GM21825 (cell line): Measurements from ENCODE around the gene PPP1R12C.
A peak's percentile ranks its signal among the peaks of the same experiment; 100 is the strongest.
"Not testable (repeated sequence)": the region's sequence is repeated elsewhere in the genome, so short reads cannot be mapped to it uniquely, and the experiment has no call there.

Source experiments
- ATAC-seq: cut with Tn5 transposase; IDR thresholded peaks from one replicate; pipeline ENCODE4 v1.9.1; 2021; ENCODE audit warnings: mild to moderate bottlenecking, moderate library complexity; ENCODE audit not compliant: unreplicated experiment

The PPP1R12C gene

DNA sequence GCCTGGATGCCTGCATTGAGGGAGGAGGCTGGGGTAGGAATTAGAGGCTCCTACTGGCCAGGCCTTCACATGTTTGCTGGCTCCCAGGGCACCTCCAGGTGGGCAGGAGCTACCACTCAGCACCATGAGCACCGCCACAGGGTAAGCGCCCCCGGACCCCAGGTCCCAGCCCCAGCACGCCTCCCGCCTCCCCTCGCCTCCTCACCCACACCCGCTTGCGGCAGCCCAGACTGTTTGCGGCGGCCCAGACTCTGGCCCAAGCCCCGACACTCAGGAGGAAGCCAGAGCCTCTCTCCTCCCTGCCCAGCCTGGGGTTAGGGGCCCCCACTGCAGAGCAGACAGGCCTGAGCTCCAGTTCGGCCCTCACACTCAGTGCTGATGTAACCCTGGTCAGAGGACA lies 41.1 kb downstream of the PPP1R12C start:
- ATAC-seq: no peak

DNA sequence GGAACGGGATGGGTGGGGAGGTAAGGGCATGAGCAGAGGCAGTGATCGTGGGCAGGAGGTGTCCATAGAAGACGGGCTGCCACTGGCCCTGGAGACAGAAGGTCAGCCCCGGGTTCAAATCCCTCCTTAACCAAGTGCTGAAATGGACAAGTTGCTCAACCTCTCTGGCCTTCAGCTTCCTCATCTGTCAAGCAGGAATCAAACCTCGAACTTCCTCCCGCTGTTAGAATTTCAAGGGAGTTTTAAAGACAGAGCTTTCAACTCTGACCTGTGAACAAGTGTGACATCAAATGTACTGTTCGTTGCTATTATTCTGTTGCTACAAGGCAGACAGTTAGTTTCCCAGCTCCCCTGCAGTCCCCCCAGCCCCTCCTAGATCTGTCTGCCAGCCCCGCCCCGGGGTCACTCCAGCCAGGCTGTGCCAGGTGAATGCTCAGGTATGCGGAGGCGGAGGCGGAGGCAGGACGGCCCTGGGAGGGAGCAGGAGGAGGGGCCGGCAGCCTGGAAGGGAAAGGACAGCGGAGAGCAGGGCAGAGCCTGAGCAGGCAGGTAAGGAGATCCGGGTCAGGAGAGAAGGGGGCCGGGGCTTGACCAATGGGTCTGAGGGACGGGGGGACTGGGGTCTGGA lies 42.0 kb downstream of the PPP1R12C start, which contains the start of gene EPS8L1:
Gene EPS8L1 (plus strand): TSS at position 499 of the 628 bp plus-strand sequence. CDS start 576 bp downstream, outside the sequence.
- ATAC-seq: no peak

DNA sequence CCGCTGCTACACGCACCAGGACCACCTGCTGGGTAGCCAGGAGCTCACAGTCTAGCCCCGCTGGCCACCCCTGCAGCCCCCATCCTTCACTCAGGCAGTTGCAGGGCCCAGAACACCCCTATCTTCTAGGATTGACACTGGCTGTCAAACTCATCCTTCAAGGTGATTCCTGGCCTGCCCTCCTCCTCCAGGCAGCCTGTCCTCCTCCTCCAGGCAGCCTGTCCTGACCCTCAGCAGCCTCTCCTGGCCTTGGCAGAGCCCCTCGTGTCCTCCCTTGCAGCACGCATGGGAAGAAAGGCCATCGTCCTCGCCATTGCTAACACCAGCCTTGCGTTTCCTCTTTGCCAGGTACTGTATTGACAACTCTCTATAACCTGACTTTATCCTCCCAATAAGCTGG lies 45.5 kb downstream of the PPP1R12C start:
- no peak for ATAC-seq

DNA sequence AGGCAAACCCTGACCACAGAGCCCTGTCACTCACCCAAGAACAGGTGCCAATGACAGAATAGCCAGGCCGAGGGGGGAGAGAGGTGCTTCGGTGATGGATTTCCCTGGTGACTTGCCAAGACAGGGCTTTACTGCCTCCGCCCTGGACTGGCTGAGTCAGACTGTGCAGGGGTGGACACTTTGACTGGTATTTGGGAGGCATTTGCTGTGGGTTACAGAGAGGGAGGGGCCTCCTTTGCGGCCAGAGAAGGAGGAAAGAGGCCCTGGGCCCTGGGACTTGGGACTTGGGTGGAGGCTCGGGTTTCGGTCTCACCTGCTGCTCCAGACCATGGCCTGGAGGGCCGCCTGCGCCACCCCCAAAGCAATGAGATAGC lies 46.3 kb downstream of the PPP1R12C start:
- ATAC-seq: no peak

DNA sequence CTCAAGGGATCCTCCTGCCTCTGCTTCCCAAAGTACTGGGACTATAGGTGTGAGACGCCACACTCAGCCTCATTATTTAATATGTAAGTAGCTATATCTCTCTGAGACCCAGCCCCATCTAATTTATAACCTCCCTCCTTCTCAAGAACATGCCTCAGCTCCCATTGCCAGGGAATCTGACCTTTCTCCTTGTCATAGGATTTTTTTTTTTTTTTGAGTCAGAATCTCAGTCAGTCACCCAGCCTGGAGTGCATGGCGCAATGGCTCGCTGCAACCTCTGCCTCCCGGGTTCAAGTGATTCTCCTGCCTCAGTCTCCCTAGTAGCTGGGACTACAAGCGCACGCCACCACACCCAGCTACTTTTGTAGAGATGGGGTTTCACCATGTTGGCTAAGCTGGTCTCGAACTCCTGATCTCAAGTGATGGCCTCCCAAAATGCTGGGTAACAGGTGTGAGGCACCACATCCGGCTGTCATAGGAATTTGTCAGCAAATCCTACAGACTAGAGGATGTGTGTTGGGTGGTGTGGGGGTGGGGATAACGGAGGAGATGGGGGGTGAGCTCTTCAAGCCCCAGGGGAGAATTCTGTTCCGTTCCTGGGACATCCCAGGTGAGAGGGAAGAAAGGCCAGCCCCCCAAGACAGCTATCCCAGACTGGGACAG lies 46.8 kb downstream of the PPP1R12C start:
- no peak for ATAC-seq

DNA sequence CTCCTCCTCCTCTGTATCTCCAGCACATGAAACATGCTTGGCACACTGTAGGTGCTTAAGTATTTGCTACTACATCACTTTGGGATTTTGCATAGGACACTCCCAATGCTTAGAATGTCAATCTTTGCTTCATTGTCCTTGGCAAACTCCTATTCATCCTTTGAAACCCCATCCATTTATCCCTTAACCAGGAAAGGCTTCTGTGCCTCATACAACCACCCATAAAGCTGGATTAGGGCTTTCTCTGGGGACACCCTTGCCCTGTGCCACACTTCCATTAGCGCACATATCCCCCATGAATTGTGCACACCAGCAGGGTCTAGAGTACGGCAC lies 47.6 kb downstream of the PPP1R12C start:
- no peak for ATAC-seq

DNA sequence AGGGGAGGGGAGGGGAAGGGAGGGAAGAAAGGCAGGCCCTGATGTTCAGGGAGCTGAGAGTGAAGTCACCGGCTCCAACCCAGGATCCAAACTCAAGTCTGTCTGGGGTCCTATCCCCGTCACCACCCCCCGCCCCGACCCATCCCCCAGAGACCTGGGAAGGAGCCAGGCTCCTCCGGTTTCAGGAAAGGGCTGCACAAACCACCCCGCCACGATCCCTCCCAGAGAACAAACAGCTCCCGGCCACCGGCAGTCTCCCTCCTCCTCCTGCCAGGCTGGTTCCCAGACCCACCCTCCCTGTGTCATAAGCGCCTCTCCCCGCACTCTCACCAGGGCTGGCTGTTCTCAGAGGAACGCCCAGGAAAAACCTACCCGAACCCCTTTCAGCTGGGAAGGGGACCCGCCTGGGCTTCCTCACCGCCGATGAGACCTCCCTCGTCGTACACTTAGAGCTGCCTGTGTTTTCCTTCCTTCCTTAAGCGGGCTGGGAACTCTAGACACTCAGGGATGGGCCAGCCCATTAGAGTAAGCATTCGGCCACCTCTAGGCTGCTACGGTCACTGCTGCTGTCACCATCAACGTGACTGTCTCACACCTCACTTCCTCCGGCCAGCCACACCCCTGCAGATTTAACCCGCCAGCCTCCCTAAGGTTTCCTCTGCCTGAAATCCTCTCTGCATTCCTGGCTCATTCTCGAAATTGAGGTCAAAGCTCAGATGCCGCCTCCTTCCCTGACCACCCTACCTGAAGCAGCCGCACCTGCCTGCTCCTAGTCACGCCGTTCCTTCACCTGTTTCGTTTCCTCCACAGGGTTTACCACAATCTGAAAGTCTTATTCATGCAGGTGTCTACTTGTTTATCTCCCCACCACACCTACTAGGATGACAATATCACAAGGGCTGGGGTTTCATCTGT lies 48.2 kb downstream of the PPP1R12C start:
- no peak for ATAC-seq

DNA sequence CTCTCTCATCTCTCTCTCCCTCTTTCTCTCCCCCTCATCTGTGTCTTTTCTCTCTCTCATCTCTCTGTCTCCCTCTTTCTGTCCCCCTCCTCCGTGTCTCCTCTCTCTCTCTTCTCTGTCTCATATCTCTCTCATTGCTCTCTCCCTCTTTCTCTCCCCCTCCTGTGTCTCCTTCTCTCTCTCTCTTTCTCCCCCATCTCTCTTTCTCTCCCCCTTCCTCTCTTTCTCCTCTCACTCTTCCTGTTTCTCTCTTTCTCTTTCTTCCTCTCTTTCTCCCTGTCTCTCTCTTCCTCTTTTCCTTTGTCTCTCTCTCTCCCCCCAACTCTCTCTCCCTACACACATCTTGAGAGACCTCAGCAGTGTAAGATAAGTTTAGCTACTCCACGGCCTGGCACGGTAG lies 49.6 kb downstream of the PPP1R12C start:
- ATAC-seq: no peak

DNA sequence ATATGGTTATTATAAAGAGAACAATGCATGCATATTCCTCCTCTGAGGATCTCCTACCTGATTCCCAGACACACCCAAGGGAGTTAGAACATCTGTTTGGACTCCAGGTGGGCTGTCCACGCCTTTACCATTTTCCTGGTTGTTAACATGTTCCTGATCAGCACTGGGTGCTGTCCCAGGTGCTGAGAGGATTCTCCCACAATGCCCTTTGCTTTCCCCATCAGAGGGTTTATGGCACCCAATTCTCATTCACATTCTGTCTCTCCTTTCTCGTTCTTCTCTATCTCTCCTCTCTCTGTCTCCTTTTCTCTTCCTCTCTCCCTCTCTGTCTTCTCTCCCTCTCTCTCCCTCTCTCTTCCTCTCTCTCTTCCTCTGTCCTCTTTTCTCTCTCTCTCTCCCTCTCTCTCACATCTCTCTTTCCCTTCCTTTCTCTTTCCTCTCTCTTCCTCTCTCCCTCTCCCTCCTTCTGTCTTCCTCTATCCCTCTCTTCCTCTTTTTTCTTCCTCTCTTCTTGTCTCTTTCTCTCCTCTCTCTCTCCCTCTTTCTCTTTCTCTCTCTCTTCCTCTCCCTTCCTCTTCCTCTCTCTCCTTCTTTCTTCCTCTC lies 51.2 kb downstream of the PPP1R12C start:
- no peak for ATAC-seq

DNA sequence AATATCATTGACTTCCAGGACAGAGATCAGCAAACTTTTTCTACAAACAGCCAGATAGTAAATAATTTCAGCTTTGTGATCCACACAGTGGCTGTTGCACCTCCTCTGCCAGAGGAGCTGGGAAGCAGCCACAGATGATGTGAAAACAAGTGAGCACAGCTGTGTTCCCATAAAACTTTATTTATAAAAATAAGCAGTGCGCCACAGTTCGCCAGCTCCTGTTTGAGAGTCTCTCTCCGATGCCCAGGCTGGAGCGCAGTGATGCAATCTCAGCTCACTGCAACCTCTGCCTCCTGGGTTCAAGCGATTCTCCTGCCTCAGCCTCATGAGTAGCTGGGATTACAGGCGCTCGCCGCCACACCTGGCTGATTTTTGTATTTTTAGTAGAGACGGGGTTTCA lies 51.9 kb downstream of the PPP1R12C start:
- not testable (repeated sequence) for ATAC-seq

DNA sequence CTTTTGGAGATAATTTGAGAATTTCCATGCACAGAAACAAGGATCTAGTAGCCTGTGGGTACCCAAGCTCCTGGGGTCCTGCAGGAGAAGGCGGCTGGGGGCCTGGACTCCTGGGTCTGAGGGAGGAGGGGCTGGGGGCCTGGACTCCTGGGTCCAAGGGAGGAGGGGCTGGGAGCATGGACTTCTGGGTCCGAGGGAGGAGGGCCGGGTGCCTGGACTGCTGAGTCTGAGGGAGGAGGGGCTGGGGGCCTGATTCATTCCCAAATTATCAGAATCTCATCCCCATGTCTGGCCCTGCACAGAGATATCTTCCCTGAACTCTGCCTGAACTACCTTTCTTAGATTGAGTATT lies 54.0 kb downstream of the PPP1R12C start:
- no peak for ATAC-seq

DNA sequence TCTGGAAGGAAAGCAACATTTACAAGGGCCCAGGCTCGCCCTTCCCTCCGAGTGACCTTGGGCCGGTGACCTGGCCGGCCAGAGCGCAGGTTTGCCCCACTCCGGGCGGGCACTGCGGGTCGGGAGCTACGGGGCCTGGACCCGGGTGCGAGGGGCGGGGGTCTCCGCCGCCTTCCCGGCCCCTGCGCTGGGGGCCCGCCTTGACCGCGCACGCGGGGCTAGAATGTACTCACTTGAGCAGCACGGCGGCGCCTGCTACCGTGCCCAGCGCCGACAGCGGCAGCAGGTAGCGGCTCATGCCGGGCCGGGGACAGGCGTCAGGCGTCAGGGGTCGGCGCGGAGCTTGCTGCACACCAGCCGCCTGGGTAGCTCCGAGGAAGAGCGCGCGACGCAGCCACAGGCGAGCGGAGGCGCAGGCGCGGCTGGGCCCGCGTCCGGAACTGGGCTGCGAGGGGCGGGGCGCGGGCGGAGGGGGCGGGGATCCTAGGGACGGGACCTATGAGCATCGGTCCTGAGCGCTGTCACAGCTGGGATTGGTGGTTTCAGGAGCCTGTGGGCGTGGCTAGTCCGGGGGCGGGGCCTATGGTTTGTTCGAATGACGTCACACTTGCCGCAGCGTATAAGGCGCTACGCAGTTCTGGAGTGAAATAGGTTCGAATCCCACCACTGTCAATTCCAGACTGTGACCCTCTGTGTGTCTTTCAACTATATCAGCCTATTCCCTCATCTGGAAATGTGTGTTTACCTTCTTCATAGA lies 54.5 kb downstream of the PPP1R12C start, which contains the start of gene RDH13:
Gene RDH13 (minus strand): TSS at position 414 of the 757 bp plus-strand sequence. CDS start 116 bp downstream, at position 298.
- ATAC-seq: peak; percentile 87

DNA sequence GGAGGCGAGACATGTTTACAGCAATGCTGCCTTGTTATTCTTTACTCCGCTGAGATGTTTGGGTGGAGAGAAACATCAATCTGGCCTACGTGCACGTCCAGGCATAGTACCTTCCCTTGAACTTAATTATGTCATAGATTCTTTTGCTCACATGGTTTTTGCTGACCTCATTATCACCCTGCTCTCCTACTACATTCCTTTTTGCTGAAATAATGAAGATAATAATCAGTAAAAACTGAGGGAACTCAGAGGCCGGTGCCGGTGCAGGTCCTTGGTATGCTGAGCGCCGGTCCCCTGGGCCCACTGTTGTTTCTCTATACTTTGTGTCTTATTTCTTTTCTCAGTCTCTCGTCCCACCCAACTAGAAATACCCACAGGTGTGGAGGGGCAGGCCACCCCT lies 57.1 kb downstream of the PPP1R12C start:
- ATAC-seq: not testable (repeated sequence)

DNA sequence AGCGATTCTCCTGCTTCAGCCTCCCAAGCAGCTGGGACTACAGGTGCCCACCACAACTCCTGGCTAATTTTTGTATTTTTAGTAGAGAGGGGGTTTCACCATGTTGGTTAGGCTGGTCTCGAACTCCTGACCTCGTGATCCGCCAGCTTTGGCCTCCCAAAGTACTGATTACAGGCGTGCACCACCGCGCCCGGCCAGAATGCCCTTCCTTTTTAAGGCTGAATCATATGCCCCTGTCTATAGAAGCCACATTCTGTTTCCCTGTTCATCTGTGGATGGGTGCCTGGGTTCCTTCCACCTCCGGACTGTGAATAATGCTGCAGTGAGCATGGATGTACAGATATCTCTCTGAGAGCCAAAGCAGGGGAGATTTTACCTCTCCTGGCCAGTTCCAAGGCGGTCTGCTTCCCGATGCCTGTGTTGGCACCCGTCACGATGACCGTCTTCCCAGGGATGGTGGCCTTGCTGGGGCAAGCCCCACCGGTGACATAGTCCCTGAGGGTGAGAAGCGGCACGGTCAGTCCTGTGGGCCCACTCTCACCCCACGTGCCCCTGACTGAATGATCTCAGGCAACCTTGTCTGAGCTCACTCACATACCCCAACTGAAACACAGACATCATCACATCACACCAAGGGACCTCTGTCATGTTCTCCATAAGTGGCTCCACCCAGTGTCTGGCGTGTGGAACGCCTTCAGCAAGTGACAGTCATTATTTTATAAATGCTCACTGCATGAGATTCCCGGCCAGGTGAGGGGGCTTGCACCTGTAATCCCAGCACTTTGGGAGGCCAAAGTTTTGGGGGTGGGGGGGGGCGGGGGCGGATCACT lies 58.4 kb downstream of the PPP1R12C start:
- no peak for ATAC-seq

DNA sequence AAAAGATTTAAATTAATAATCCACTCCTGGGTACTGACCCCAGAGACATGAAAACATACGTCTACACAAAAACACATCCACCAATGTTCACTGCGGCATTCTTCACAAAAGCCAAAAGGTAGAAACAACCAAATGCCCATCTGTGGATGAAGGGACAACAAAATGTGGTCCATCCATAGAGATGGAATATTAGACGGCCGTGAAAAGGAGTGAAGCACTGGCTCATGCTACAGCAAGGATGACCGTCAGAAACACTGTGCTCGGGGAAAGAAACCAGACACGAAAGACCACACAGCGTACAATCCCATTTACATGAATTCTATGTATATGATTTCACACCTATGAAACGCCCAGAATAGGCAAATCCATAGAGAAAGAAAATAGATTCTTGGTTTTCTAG lies 60.6 kb downstream of the PPP1R12C start:
- ATAC-seq: no peak

DNA sequence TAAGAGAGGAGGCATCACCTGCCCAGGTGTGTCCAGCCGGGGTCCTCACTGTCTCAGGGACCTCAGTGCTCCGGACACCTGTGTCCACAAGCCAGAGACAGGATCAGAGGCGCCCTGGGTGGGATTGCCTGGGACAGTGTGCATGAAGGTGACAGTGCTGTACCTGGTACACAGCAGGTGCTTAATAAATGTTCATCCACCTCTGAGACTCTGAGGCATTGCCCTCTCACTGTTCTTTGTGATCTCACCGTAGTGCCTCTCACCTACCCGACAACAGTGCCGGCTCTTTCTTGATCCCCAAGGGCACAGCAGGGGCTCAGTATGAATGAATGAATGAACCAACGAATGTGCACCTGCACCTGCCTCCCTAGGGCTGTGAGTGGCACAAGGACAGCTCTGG lies 63.7 kb downstream of the PPP1R12C start:
- ATAC-seq: no peak

DNA sequence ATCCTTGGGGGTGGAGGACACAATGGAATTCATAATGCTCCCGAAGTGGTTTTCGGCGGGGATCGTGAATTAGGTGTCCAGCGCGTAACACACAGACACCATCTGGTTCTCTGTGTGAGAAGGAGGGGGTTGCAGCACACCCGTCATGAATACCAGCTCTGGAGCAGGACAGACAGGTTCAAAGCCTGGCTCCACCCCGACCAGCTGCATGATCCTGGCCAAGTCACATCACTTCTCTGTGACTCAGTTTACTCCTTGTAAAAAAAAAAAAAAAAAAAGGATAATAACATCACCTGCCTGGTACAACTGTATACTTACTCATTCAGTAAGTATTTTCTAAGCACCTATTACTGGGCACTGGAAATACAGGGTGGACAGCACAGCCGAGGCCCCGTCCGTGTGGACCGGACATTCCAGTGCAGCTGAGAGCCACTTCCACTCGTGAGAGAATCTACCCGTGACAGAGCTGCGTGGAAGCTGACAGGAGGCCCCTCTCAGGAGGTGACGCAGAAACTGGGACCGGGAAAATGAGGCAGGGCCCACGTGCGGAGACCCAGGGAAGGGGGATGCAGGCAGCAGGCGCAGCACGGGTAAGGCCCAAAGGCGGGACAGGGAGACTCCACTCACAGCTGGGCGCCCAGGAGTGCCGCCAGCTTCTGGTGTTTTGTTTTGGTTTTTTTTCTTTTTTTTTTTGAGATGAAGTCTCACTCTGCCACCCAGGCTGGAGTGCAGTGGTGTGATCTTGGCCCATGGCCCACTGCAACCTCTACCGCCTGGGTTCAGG lies 66.5 kb downstream of the PPP1R12C start:
- no peak for ATAC-seq

DNA sequence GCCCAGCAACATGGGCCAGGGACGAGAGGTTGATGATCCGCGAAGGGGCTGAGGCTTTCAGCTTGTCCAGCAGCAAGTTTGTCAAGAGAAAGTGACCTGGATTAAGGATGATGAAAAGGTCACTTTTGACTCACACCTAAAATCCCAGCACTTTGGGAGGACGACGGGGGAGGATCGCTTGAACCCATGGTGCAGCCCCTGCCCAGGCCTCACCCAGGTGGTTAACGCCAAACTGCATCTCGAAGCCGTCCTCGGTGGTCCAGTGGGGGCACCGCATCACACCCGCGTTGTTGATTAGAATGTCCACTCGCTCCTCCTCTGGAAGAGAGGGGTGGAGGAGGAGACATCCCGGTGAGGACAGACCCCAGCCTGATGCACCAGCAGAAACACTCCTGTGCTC lies 69.0 kb downstream of the PPP1R12C start:
- no peak for ATAC-seq

DNA sequence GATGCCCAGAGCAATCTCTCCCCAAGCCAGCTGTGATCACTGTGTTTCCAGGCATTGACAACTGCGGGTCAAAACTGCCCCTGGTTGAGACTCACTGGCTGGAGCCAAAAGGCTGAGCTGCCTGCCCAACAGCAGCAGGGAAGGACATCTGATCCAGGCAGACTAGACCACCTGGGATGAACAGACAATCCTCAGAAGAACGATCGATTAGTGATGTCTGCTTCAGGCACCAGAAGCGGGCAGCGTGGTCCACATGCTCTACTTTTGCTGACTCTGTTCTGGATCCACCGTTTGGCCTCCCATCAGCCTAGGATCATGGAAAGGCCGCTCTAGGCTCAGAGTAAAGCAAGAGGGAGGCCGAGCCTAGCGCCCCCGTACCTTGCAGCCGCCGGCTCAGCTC lies 69.5 kb downstream of the PPP1R12C start:
- no peak for ATAC-seq
